OCI-LY1 (cell line): ENCODE data around the gene YEATS4.

Experiments
- H2AFZ ChIP-seq: fragments of 200-600 bp; sonication (generic), shearing (Covaris generic); 2 replicates; pipeline ENCODE4 v1.6.0; 2014; ENCODE audit warnings: antibody characterized with exemption, mild to moderate bottlenecking, low read length
- H3F3A ChIP-seq: fragments of 200-600 bp; sonication (generic), shearing (Covaris generic); 2 replicates; pipeline ENCODE4 v1.6.0; 2014; ENCODE audit warnings: mild to moderate bottlenecking, antibody characterized with exemption, low read length, moderate library complexity; ENCODE audit not compliant: insufficient read depth
- H3K27ac ChIP-seq: fragments of 200-600 bp; sonication (generic); 2 replicates; pipeline ENCODE4 v1.5.1; 2014; ENCODE audit warnings: low read length, mixed run types, mild to moderate bottlenecking, low read depth; ENCODE audit not compliant: poor library complexity, severe bottlenecking
- H3K27me3 ChIP-seq: fragments of 200-600 bp; sonication (generic); 2 replicates; pipeline ENCODE4 v1.6.0; 2014; ENCODE audit warnings: antibody characterized with exemption, mild to moderate bottlenecking, low read length, moderate library complexity; ENCODE audit not compliant: insufficient read depth
- H3K36me3 ChIP-seq: fragments of 200-600 bp; sonication (generic); 2 replicates; pipeline ENCODE4 v1.6.1; 2014; ENCODE audit warnings: mild to moderate bottlenecking, antibody characterized with exemption, low read length, moderate library complexity, mixed read lengths; ENCODE audit not compliant: insufficient read depth
- H3K4me1 ChIP-seq: fragments of 200-600 bp; sonication (generic); 2 replicates; pipeline ENCODE4 v1.5.1; 2014; ENCODE audit warnings: mild to moderate bottlenecking, low read length, moderate library complexity; ENCODE audit not compliant: insufficient read depth, severe bottlenecking
- H3K4me2 ChIP-seq: fragments of 200-600 bp; sonication (generic), shearing (Covaris generic); 2 replicates; pipeline ENCODE4 v1.6.1; 2014; ENCODE audit warnings: low read length
- H3K4me3 ChIP-seq: fragments of 200-600 bp; sonication (generic); 2 replicates; pipeline ENCODE4 v1.5.1; 2014; ENCODE audit warnings: low read length, low read depth, mild to moderate bottlenecking, mixed read lengths; ENCODE audit not compliant: poor library complexity, severe bottlenecking
- H3K79me2 ChIP-seq: fragments of 200-600 bp; shearing (Covaris generic); 2 replicates; pipeline ENCODE4 v1.6.1; 2016; ENCODE audit warnings: mixed run types, low read length, mixed read lengths; ENCODE audit not compliant: insufficient read depth
- H3K9ac ChIP-seq: fragments of 200-600 bp; sonication (generic), shearing (Covaris generic); 2 replicates; pipeline ENCODE4 v1.6.1; 2014; ENCODE audit warnings: mild to moderate bottlenecking, low read length, mixed read lengths
- H3K9me2 ChIP-seq: fragments of 200-600 bp; sonication (generic), shearing (Covaris generic); 2 replicates; pipeline ENCODE4 v1.6.1; 2014; ENCODE audit warnings: low read depth, mild to moderate bottlenecking, low read length, mixed read lengths
- H3K9me3 ChIP-seq: fragments of 200-600 bp; shearing (Covaris generic); 2 replicates; pipeline ENCODE4 v1.6.1; 2014; ENCODE audit warnings: low read length, mixed read lengths
- H4K20me1 ChIP-seq: fragments of 200-600 bp; sonication (generic), shearing (Covaris generic); 2 replicates; pipeline ENCODE4 v1.6.0; 2016; ENCODE audit warnings: mild to moderate bottlenecking, low read length; ENCODE audit not compliant: insufficient read depth
- EZH2 ChIP-seq: fragments of 200-600 bp; sonication (generic), shearing (Covaris generic); IDR thresholded peaks from 2 replicates; pipeline ENCODE4 v1.8.0; 2017; ENCODE audit warnings: borderline replicate concordance, mixed run types, mild to moderate bottlenecking, antibody characterized with exemption, low read length, moderate library complexity, mixed read lengths
- TF ChIP-seq, protein P1 (sequence below): fragments of 200-600 bp; sonication (generic), shearing (Covaris generic); IDR thresholded peaks from 2 replicates; pipeline ENCODE4 v1.5.1; 2017; ENCODE audit warnings: mild to moderate bottlenecking, antibody characterized with exemption, low read length, moderate library complexity, mixed read lengths

Gene YEATS4

DNA sequence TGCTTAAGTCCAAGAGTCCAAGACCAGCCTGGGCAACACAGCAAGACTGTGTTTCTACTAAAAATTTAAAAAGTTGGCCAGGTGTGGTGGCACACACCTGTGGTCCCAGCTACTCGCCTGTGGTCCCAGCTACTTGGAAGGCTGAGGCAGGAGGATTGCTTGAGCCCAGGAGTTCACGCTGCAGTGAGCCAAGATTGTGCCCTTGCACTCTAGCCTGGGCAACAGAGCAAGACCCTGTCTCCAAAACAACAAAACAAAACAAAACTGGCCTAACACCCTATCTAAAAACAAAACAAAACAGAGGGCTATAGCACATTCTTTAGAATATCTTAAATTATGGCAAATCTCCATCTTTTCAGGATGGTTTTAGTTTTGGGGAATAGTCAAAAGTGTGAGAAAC lies 14.5 kb upstream of the YEATS4 start:
- no peaks in the 10 kb centered on the region for H3K36me3 ChIP-seq
- H4K20me1 ChIP-seq = no peaks in the 10 kb centered on the region
- H3K79me2 ChIP-seq = no peaks in the 10 kb centered on the region
- H3K9me2 ChIP-seq = no peaks in the 10 kb centered on the region
- H3K27me3 ChIP-seq = no peaks in the 10 kb centered on the region
- no peak overlapping the region for H3K27ac ChIP-seq
- TF ChIP-seq, protein P1, sequence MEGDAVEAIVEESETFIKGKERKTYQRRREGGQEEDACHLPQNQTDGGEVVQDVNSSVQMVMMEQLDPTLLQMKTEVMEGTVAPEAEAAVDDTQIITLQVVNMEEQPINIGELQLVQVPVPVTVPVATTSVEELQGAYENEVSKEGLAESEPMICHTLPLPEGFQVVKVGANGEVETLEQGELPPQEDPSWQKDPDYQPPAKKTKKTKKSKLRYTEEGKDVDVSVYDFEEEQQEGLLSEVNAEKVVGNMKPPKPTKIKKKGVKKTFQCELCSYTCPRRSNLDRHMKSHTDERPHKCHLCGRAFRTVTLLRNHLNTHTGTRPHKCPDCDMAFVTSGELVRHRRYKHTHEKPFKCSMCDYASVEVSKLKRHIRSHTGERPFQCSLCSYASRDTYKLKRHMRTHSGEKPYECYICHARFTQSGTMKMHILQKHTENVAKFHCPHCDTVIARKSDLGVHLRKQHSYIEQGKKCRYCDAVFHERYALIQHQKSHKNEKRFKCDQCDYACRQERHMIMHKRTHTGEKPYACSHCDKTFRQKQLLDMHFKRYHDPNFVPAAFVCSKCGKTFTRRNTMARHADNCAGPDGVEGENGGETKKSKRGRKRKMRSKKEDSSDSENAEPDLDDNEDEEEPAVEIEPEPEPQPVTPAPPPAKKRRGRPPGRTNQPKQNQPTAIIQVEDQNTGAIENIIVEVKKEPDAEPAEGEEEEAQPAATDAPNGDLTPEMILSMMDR = no peak
- no peak for TF ChIP-seq EZH2
- H3F3A ChIP-seq = no peaks in the 10 kb centered on the region
- H2AFZ ChIP-seq = no peak overlapping the region
- H3K9ac ChIP-seq = no peak overlapping the region
- H3K4me3 ChIP-seq = no peak overlapping the region
- H3K9me3 ChIP-seq = no peaks in the 10 kb centered on the region
- no peak overlapping the region for H3K4me2 ChIP-seq
- H3K4me1 ChIP-seq = no peaks in the 10 kb centered on the region

GRCh38 chr12:69345742-69346141 lies 13.8 kb upstream of the YEATS4 start:
- H3K79me2 ChIP-seq = no peaks in the 10 kb centered on the region
- H3K4me2 ChIP-seq = no peak overlapping the region
- no peaks in the 10 kb centered on the region for H3F3A ChIP-seq
- H3K27me3 ChIP-seq = no peaks in the 10 kb centered on the region
- H3K9me2 ChIP-seq = no peaks in the 10 kb centered on the region
- no peak overlapping the region for H3K9ac ChIP-seq
- no peaks in the 10 kb centered on the region for H3K36me3 ChIP-seq
- no peak overlapping the region for H2AFZ ChIP-seq
- TF ChIP-seq, protein P1 = no peak
- no peak for TF ChIP-seq EZH2
- no peaks in the 10 kb centered on the region for H3K9me3 ChIP-seq
- H4K20me1 ChIP-seq = no peaks in the 10 kb centered on the region
- H3K27ac ChIP-seq = no peak overlapping the region
- H3K4me1 ChIP-seq = no peaks in the 10 kb centered on the region
- no peak overlapping the region for H3K4me3 ChIP-seq

GRCh38 chr12:69348162-69348938 lies 11.2 kb upstream of the YEATS4 start, which contains the start of gene LYZ:
Gene LYZ, plus strand, starts transcription at chr12:69348381. Its CDS starts 28 bp downstream, at chr12:69348409.
- Histone ChIP-seq H3K4me1 (no peaks in the 10 kb centered on the region), H3K4me3 (no peak within 1 kb of the TSS), H3K9me3 (no peaks in the 10 kb centered on the region), H3K27me3 (no peaks in the 10 kb centered on the region), H3K9ac (no peak within 1 kb of the TSS), H3K79me2 (no peaks in the 10 kb centered on the region), H3K27ac (no peak within 1 kb of the TSS), H2AFZ (no peak within 1 kb of the TSS), H3K9me2 (no peaks in the 10 kb centered on the region; the same call in 1 of the 2 replicates), H3K4me2 (no peak within 1 kb of the TSS), H4K20me1 (no peaks in the 10 kb centered on the region), H3K36me3 (no peaks in the 10 kb centered on the region), H3F3A (no peaks in the 10 kb centered on the region)
- TF ChIP-seq, protein P1 = no peak
- no peak for TF ChIP-seq EZH2
